GM19328 (cell line): ENCODE data around the gene PRX.

Source experiments
- ATAC-seq: cut with Tn5 transposase; IDR thresholded peaks from one replicate; pipeline ENCODE4 v1.9.1; 2021; ENCODE audit warnings: mild to moderate bottlenecking, moderate library complexity; ENCODE audit not compliant: unreplicated experiment

The PRX gene

DNA sequence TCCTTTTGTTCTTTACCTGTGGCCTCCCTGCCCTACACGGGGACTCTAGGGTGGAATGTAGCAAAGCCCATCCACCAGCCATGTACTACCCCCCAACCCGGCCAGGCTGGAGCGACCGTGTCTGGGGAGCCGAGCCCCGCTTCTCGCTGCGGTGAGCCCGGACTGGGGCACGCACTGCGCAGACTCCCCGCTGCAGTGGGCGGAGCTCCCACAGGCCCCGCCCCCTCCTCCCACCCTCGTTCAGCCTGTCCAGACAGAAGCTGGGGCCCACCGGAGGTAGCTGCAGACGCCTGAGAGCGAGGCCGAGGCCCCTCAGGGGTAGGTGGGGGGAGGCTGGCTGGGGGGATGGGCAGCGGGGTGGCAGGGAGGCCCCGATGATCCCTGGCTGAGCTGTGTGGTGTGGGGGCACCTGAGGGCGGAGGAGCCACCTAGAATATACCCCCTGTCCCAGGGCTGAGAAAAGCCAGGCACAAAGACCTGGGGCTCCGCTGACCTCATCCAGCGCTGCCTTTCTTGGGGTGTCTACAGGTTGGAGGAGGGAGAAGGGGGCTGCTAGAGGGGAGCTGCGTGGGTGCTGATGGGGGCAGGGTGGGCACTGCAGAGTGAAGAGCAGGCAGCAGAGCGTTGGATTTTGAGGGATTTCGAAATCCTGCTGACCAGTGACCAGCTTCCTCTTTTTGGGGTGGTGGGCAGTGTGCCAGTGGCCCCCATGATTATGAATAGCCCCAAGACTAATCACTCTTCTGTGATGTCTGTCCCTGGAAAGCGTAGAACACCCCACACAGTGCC is 47.4 kb downstream of the PRX start:
- ATAC-seq, result no peak

DNA sequence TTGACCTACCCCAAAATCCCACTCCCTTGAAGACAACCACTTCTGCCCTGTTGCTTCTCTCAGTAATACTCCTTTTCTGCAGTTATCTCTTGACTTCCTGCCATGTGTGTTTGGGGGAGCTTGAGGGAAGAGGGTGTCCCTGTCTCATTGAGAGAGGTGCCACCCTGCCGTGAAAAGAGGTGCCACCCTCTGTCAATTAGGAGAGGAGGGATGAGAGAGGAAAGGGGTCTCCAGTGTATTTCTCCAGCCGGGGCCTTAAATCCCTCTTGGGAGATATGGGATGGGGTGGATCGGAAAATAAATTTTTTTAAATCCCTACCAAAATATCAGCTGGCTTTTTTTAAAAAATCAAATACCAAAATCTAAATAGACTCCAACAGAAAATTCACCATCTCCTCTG is 48.2 kb downstream of the PRX start:
- no peak for ATAC-seq

DNA sequence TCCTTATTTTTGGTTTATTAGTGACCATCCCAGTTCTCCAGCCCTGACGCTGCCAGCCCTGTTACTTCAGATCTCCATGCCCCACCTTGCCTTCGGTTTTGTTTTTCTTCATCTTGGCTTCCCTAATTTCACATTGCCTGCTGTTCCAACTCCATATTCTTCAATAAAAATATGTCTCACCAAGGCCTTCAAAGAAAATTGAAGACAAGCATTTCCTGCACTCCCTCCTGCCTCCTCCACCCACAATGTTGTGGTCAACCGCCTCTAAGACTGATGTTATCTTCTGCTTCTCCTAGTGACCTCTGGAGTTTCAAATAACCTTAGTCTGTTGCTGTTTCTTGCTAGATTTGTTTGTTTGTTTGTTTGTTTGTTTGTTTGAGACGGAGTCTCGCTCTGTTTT is 50.1 kb downstream of the PRX start:
- ATAC-seq, result no peak

DNA sequence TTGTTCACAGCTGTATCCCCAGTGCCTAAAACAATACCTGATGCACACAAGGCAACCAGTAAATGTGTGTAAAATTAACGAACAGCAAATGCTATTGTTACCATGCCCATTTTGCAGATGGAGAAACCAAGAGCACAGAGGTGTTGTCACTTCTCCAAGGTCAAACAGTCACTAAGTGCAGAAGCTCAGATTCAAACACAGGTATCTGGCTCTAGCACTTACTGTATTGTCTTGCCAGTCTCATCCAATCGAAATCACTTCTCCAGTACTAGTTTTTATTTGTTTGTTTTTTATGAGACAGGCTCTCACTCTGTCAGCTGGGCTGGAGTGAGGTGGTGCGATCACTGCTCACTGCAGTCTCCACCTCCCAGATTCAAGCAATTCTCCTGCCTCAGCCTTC is 51.0 kb downstream of the PRX start:
- ATAC-seq, result no peak

DNA sequence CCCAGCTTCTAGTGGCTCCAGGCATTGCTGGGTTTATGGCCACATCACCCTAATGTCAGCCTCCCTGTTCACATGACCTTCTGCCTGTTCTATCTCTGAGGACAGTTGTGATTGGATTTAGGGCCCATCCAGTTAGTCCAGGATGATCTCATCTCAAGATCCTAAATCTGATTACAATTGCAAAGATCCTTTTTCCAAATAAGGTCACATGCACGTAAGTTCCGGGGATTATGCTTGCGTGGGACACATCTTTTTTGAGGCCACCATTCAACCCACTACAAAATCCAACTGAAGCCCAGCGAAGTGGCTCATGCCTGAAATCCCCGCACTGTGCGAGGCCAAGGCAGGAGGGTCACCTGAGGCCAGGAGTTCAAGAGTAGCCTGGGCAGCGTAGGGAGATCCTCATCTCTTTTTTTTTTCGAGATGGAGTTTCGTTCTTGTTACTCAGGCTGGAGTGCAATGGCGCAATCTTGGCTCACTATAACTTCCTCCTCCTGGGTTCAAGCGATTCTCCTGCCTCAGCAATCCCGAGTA is 52.4 kb downstream of the PRX start:
- no peak for ATAC-seq

DNA sequence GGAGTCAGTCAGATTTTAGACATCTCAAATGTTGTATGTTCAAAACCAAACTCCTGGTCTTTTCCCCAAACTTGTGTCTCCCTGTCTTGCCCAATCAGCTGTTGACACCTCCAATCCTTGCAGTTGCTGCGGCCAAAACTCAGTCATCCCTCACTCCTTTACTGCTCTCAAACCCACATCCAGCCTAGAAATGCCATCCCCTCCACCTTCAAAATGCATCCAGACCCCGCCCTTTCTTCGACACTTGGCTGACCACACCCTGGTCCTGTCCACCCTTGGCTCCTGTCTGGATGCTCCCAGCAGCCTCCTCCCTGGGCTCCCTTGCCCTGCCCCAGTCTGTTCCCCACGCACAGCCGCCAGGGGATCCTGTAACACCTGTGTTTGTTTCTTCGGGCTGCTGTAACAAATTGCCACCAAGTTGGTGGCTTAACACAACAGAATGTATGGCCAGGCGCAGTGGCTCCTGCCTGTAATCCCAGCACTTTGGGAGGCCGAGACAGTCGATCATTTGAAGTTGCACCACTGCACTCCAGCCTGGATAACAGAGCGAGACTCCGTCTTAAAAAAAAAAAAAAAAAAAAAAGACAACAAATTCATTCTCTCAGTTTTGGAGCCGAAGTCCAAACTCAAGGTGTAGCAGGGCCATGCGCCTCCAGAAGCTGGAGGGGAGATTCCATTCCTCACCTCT is 53.0 kb downstream of the PRX start:
- no peak for ATAC-seq

DNA sequence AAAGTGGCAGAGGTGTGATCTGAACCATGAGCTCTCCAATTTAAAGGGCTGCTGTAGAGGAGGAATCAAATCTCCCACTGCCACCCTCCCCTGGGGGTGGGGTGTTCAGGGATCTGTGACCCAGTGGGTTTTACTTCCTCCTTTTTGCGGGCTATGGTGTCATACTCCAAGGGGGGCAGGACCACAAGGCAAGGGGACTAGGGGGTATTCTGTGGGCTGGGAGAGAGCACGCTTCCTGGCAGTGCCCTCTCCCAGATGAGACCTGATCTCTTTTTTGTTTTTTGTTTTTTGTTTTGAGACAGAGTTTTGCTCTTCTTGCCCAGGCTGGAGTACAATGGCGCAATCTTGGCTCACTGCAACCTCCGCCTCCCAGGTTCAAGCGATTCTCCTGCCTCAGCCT is 54.4 kb downstream of the PRX start:
- no peak for ATAC-seq

DNA sequence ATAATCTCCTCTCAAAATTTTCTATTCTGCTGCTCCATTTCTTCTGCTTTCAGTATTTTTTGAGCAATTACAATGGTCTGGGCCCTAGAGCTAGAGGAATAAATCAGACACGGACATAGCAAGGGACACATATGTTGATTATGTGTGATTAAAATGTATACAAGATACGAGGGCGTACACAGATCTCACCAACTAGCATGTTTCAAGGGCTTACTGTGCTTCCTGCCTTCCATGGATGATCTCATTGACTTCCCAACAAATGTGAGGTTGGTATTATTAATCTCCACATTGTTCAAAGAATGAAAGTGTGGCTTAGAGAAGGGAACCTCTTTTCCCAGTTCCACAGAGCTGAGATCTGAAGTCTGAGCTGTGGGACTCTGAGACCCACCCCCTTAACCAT is 55.5 kb downstream of the PRX start:
- ATAC-seq, result no peak

DNA sequence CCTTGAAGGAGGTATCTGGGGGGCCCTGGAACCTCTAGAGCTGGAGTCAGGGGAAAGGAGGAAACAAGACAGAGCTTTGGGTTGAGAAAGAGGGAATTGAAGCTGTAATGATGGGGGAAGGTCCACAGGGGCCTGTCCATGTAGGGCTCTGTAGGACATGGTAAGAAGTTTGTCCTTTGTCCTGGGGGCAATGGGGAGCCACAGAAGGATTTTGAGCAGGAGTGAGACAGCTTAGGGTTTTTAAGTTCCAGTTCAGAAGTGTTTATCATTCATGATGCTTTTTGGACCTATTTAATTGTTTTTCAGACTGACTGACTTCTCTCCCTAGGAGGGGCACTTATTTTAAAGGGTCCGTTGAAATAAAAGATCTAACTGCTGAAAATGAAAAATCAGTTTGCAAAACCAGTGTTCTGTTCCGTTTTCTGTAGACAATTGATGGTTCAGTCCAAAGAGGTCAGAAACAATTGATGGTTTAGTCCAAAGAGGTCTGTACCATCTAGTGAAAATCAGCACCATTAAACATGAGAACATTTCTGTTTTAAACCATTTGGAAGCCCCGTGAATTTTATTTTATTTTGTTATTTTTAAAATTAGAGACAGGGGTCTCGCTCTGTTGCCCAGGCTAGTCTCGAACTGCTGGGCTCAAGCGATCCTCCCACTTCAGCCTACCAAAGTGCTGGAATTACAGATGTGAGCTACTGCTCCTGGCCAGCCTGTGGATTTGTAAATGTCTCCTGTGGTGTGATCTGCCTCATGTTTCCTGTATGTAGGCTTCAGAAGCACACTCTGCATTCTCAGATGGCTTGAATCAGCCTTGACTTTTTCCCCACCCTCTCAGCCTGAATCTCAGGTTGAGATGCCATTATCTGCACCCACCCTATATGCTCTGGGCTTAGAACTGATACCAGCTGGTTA is 56.2 kb downstream of the PRX start:
- no peak for ATAC-seq

DNA sequence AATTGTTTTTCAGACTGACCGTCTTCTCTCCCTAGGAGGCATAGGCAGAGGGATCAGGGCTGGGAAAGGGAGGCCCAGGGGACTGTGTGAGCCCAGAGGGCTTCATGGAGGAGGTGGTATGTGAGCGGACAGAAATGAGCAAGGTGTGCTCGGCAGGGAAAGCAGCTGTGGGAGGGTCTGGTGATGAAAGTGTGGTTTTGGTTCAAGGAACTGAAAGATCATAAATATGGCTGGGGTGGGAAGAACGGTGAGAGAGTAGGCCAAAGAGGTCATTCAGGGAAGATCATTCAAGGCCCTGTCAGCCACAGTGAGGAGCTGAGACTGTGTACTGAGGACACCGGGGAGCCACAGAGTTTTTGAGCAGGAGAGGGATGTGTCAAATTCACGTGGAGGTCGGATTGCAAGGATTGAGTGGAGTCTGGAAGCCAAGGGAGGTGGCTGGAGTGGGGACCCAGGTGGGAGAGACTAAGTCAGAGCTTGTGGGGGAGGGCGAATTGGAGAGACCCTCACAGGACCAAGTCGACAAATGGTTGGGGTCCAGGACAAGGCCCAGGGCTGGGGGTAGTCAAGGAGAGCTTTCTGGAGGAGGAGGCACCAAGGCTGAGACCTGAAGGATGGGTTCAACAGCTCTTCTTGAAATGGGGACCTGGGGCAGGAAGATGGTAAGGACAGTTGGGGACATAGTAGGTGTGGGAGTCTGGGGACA is 57.0 kb downstream of the PRX start:
- ATAC-seq, result no peak

DNA sequence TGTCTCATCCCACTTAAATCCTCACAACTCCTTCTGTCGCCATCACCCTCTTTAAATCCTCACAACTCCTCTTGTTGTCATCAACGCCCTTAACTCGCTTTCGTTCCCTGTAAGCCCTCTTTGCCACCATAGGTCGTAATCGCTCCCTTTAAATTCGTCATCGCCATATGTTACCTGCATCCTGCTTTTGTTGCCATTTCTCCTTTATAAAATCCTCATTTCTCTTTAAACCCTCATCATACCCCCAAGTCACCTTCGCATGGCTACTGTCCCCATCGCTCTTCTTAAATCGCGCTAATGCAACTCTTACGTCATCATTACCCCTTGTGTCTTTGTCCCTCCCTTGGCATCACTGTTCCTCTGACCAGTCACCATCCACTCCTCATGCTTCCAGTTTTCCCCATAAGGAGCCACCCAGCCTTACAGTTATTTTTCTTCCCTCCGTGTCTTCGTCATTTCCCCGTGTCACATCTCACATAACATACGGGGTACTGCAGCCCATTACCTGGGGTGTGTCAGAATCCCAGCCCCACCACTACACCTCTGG is 64.1 kb downstream of the PRX start:
- no peak for ATAC-seq

DNA sequence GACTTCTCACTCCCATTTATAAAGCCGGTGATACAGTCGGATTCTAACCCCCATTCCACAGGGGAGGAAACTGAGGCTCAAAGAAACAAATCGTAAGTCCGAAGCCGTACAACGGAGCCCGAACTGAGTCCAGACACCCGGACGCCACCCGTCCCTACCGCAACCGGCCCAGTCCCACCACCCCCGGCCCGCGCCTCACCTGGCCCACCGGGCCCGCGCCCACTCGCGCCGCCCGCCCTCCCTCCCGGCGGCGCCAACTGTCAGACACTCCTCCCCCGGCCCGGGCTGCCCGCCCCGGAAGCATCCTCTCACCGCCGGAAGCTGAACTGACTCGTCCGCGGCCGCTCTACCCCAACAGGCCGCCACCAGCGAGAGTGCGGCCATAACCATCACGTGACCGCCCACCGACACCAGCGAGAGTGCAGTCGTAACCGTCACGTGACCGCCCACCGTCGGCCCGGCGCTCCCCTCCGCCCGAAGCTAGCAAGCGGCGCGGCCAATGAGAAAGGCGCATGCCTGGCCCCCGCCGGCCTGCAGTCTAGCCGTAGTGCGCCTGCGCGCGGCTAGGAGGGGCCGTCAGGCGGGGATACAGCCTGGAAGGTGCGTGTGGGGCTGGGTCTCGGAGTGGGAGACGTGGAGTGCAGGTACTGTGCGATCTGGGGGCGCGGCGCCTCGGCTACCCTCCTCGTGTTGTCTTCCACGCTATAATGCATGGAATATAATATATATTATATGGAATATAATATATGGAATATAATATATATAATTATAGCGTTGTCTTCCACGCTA is 64.9 kb downstream of the PRX start, which contains the start of the genes C19orf47 and PLD3:
TSS of gene C19orf47 (minus strand) at position 273 of the 789 bp plus-strand sequence. CDS start 6,540 bp downstream, outside the sequence.
TSS of gene PLD3 (plus strand) at position 571 of the 789 bp plus-strand sequence. CDS start 17,789 bp downstream, outside the sequence.
- ATAC-seq, result peak; percentile 96

DNA sequence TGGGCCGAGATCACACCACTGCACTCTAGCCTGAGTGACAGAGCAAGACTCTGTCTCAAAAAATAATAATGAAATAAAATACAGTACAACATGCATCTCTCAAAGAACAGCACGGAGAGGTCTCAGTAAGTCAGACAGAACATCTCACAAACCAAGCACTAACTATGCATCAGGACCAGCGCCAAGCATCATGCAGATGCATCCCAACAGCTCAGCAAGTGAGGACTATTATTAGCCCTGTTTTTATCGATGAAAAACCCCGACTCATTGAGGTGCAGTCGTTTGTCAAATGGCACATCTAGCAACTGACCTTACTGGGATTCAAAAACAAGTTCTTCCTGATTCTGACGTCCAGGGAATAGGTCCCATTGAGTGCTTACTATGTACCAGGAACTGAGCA is 68.8 kb downstream of the PRX start:
- ATAC-seq, result no peak
